HG02852 (cell line): ENCODE measurements around the gene ACAD10.
"Not testable (repeated sequence)": the region's sequence is repeated elsewhere in the genome, so short reads cannot be mapped to it uniquely, and the experiment has no call there.

Source experiments
- ATAC-seq: cut with Tn5 transposase; IDR thresholded peaks from one replicate; pipeline ENCODE4 v1.9.1; 2021; ENCODE audit warnings: mild to moderate bottlenecking, moderate library complexity; ENCODE audit not compliant: unreplicated experiment

The ACAD10 gene

DNA sequence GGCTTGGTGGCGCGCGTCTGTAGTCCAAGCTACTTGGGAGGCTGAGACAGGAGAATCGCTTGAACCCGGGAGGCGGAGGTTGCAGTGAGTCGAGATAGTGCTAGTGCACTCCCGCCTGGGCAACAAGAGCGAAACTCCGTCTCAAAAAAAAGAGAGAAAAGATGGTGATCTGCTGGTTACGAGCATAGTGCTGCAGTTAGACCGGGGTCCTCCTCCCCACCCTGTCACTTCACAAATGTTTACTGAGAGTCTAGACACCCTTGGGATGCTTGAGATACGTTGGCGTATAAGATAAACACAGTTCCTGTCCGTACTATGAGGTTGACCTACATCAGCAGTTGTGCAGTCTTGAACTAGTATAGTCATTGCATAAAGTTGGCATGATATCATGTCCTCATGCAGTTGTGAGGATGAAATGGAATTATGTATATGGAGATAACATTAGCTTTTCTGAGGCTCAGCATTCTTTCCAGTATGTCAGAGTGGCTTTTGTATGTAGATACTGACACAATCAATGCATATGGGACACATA, 787 bp downstream of the ACAD10 start:
- no peak for ATAC-seq

GRCh38 chr12:111687255-111687654, 1.4 kb downstream of the ACAD10 start:
- ATAC-seq: no peak

DNA sequence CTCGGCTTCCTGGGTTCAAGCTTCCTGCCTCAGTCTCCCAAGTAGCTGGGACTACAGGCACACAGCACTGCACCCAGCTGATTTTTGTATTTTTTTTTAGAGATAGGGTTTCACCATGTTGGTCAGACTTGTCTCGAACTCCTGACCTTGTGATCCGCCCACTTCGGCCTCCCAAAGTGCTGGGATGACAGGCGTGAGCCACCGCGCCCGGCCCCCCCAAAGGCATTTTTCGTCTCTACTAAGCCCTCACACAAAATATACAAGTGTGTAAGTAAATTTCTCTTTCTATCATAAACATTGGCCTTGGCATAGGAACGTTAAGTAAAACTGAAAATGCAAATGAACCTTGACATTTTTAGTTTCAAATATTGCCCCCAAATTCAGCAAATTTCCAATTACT, 2.1 kb downstream of the ACAD10 start:
- no peak for ATAC-seq

DNA sequence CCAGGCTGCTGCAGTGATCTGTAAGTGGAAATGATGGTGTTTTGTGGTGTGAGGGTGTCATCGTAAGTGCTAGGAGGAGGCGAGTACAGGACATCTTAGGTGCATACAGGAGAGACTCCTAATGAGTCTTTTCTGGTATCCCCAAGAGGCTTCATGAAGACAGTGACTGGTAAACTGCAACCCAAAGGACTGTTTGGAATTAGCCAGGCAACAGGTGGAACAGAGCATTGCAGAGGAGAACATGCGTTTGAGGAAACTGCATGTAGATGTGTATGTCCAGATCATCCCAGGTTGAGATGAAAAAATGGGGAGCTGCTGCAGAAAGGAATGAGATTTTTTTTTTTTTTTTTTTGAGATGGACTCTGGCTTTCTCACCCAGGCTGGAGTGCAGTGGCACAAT, 5.4 kb downstream of the ACAD10 start:
- ATAC-seq: no peak

GRCh38 chr12:111692575-111693210, 6.8 kb downstream of the ACAD10 start:
- ATAC-seq: no peak

DNA sequence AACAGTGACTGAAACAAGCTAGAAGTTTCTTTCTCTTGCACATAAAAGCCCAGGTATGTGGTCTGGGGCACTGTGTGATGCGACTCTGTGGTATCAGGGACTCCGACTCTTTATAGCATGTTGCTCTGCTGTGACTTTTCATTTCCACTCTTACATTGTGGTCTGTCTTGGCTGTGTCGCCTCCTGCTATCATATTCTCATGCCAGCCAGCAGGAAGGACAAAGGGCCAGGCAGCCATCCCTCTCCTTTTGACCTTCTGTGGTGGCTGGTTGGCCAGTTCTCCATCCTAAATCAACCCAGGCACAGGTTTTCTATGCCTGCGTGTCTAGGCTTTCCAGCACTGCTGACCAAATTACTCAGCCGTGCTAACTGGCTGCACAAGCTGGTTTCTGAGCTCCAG, 8.0 kb downstream of the ACAD10 start:
- ATAC-seq: no peak

DNA sequence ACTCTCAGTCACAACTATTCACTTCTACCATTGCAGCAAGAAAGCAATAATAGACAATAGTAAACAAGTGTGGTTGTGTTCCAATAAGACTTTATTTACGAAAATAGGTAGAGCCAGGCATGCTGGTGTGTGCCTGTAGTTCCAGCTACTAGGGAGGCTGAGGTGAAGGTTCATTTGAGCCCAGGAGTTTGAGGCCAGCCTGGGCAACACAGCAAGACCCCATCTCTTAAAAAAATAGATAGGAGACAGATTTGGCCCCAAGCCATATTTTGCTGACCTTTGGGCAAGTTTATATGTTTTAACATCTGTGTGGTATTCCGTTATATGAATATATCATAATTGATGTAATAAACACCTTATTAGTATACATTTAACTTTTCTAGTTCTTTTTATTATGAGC, 14.1 kb downstream of the ACAD10 start:
- no peak for ATAC-seq

DNA sequence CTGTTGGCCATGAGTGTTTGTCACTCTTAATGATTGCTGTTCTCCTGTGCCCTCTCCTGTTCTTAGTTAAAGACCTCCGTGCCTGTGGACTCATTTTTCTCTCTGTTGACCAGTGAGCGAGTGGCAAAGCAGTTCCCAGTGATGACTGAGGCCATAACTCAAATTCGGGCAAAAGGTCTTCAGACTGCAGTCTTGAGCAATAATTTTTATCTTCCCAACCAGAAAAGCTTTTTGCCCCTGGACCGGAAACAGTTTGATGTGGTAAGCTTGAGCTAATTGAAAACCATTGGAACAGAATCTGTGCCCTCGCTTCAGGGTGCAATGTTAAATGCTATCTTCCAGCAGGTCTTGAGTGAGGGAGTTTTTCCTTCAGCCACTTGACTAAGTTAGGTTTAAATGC, 19.8 kb downstream of the ACAD10 start:
- no peak for ATAC-seq

DNA sequence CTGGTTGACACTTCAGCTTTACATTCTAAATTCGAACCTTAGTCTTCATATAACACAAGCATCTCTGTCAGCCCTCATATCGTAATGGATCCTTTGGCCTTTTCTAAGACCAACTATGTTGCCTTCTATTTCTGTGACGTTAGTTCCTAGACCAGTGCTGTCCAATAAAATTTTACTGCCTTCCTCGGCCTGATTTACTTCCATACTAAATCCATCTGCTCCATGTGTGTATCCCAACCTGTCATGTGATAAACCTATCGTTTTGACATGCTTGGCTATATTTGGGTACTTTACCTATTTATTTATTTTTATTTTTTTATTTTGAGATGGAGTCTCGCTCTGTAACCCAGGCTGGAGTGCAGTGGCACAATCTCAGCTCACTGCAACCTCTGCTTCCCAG, 20.3 kb downstream of the ACAD10 start:
- no peak for ATAC-seq

GRCh38 chr12:111715279-111715678, 29.4 kb downstream of the ACAD10 start:
- no peak for ATAC-seq

DNA sequence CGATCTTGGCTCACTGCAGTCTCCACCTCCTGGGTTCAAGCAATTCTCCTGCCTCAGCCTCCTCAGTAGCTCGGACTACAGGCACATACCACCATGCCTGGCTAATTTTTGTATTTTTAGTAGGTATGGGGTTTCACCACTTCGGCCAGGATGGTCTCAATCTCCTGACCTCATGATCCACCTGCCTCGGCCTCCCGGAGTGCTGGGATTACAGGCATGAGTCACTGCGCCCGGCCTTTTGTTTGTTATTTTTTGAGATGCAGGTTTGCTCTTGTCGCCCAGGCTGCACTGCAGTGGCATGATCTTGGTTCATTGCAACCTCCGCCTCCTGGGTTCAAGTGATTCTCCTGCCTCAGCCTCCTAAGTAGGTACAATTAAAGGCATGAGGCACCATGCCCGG, 33.5 kb downstream of the ACAD10 start:
- ATAC-seq: not testable (repeated sequence)

- ATAC-seq: no peak
Measured at GRCh38 chr12:111720457-111720856, 34.6 kb downstream of the ACAD10 start.

DNA sequence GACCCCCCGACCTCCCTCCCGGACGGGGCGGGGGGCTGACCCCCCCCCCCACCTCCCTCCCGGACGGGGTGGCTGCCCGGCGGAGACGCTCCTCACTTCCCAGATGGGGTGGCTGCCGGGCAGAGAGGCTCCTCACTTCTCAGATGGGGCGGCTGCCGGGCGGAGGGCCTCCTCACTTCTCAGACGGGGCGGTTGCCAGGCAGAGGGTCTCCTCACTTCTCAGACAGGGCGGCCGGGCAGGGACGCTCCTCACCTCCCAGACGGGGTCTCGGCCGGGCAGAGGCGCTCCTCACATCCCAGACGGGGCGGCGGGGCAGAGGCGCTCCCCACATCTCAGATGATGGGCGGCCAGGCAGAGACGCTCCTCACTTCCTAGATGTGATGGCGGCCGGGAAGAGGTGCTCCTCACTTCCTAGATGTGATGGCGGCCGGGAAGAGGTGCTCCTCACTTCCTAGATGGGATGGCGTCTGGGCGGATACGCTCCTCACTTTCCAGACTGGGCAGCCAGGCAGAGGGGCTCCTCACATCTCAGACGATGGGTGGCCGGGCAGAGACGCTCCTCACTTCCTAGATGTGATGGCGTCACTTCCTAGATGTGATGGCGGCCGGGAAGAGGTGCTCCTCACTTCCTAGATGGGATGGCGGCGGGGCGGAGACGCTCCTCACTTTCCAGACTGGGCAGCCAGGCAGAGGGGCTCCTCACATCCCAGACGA, 38.0 kb downstream of the ACAD10 start:
- not testable (repeated sequence) for ATAC-seq

GRCh38 chr12:111728795-111729194, 42.9 kb downstream of the ACAD10 start:
- ATAC-seq: no peak

- ATAC-seq: no peak
Measured at GRCh38 chr12:111730420-111730819, 44.6 kb downstream of the ACAD10 start.

DNA sequence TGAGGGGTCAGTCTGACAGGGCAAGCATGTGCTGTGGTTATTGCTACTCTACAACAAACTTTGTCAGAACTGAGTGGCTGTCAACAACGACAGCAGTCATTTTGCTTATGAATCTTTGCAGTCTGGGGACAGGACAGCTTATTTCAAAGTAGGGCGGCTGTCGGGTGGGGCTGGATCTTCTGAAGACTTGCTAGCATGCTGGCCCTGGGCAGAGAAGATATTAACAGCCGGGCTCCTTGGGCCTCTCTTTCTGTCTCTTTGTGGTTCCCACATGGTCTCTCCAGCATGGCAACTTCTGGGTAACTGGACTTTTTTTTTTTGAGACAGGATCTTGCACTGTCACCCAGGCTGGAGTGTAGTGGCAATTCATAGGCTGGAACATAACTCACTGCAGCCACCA, 46.9 kb downstream of the ACAD10 start:
- ATAC-seq: no peak

- no peak for ATAC-seq
Measured at GRCh38 chr12:111733340-111733915, 47.6 kb downstream of the ACAD10 start.

GRCh38 chr12:111739524-111739923, 53.7 kb downstream of the ACAD10 start:
- ATAC-seq: not testable (repeated sequence)

DNA sequence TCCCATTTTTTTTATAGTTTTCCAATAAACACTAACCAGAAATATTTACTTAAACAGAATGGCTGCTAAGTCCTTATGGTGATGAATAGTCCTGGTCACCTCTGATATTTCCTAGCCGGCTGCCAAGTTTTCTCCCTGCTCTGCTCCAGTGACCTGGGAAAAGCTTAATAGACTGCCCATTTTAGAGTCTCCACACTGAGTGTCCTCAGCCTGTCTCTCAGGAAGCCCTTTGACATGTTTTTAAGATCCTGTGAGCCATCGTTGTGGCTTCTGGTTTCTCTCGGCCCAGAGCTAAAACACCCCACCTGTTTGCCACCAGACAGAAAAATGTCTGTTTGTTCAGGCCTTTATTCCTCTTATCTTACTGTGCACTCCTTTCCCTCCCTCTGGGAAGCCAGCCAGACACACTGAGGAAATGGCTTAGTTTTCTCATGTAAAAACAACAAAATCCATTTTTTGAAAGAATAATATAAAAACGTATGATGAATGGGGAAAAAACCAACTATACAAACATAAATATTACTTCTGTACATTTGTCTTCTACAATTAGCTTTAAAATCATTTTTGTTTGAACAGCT, 55.5 kb downstream of the ACAD10 start:
- ATAC-seq: no peak

- ATAC-seq: no peak
Measured at GRCh38 chr12:111745211-111745610, 59.4 kb downstream of the ACAD10 start.

DNA sequence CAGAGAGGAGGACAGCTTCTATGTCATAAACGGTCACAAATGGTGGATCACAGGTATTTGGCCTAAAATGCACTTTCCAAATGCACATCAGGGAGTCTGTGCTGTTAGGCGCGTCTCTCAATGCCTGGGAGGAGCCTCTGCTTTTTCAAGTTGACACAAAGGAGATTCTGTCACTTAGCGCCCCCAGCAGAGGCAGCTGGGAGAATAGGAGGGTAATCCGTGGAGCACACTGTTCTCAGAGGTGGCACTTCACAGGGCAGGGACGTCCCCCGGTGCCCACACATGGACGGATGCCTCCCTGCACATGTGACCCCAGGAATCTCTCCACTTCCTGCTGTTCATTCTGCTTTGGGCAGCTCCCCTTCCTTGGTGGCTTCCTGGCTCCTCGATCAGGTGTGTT, 61.5 kb downstream of the ACAD10 start:
- no peak for ATAC-seq

DNA sequence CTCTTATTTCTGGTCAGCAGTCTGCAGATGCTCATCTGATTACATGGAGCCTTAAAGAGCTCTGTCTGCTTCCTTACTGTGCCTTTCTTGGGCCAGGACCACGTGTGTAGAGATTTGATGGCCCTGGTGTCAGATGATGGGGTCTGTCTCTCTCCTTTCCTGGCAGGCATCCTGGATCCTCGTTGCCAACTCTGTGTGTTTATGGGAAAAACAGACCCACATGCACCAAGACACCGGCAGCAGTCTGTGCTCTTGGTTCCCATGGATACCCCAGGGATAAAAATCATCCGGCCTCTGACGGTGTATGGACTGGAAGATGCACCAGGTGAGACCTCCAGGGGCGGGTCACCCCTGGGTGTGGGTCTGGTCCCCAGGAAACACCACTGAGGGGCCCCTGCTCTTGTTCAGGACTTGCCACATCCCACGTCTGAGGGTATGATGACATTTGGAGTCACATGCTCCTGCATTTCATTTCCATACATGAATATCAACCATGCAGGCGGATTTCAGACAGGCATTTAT, 62.4 kb downstream of the ACAD10 start:
- ATAC-seq: no peak
